ENCODE data around the gene KLHL6.

DNA sequence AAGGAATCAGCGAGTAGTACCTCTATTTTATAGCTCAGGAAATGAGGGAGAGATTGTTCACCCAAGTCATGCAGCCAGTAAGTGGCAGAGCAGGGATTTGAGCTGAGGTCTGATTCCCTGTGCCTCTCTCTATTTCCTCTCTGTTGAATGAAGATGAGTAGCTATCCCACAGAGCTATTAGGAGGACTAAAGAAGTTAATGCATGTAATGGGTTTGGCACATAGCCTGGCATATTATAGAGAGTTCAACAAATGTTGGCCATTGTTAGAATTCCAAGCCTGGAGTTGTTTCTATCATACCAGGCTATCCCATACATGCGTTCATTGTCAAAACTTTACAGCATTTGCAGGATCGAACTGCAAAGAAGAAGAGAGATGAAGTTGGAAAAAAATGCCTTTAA lies 21.8 kb upstream of the KLHL6 start:
- no peak for TF ChIP-seq POLR2AphosphoS5 (IDR thresholded peaks at IDR 0.05)
- TF ChIP-seq CTCF (IDR thresholded peaks at IDR 0.05) = no peak
- no peak for TF ChIP-seq EP300 (IDR thresholded peaks at IDR 0.05)
- TF ChIP-seq POLR2A (IDR thresholded peaks at IDR 0.05) = no peak

Measured in sigmoid colon (tissue), 4 donors.